Measurements from ENCODE around the gene MBP.

Gene MBP

DNA sequence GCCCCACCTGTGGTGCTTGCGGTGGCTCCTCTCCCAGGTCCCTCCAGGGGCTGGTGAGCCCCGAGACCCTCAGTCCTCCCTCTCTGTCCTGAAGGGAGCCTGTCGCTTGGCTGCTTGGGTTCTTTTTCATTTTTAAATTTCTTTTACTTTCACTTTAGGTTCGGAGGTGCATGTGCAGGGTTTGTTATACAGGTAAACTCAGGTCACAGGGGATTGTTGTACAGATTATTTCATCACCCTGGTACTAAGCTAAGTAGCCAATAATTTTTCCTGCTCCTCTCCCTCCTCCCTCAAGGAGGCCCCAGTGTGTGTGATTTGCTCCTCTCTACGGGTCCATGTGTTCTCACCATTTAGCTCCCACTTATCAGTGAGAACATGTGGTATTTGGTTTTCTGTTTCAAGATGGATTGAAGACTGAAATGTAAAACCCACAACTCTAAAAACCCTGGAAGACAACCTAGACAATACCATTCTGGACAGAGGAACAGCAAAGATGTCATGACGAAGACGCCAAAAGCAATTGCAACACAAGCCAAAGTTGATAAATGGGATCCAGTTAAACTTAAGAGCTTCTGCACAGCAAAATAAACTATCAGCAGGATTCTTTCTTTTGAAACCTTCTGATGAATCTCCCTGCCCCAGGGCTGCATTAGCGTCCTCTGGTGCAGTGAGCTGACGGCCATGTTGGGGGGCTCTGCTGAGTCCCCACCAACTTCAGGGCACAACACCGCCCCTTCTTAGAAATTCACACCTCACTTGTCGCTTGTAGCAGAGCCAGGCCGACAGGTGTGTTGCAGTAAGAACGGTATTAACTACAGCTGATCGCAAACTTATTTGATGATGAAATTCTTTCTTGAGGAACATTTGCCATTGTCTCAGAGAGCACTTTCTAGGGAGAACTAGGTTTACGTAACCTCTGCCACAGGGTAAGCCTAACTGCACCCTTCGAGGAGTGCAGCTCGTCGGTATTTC lies 174.9 kb downstream of the MBP start:
- H3K9ac ChIP-seq (ENCODE audit: low read length), result no peak overlapping the region
- H3K4me3 ChIP-seq (ENCODE audit: low read depth, low read length, poor library complexity, severe bottlenecking), result no peak overlapping the region
- H3K9me2 ChIP-seq (ENCODE audit: low read depth, low read length), result no peaks in the 10 kb centered on the region
- no peak overlapping the region for H2AFZ ChIP-seq (ENCODE audit: low read length)
- no peak for TF ChIP-seq EZH2 (IDR thresholded peaks at IDR 0.05; ENCODE audit: borderline replicate concordance, low read length)
- TF ChIP-seq, protein P1, sequence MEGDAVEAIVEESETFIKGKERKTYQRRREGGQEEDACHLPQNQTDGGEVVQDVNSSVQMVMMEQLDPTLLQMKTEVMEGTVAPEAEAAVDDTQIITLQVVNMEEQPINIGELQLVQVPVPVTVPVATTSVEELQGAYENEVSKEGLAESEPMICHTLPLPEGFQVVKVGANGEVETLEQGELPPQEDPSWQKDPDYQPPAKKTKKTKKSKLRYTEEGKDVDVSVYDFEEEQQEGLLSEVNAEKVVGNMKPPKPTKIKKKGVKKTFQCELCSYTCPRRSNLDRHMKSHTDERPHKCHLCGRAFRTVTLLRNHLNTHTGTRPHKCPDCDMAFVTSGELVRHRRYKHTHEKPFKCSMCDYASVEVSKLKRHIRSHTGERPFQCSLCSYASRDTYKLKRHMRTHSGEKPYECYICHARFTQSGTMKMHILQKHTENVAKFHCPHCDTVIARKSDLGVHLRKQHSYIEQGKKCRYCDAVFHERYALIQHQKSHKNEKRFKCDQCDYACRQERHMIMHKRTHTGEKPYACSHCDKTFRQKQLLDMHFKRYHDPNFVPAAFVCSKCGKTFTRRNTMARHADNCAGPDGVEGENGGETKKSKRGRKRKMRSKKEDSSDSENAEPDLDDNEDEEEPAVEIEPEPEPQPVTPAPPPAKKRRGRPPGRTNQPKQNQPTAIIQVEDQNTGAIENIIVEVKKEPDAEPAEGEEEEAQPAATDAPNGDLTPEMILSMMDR (IDR thresholded peaks at IDR 0.05; ENCODE audit: low read length), result no peak
- H3K4me2 ChIP-seq (ENCODE audit: low read length), result no peak overlapping the region; the same call in 1 of the 2 replicates
- no peaks in the 10 kb centered on the region for H3F3A ChIP-seq (ENCODE audit: insufficient read depth, low read length)
- no peak overlapping the region for H3K27ac ChIP-seq (ENCODE audit: low read depth, low read length, poor library complexity, severe bottlenecking)
- no peaks in the 10 kb centered on the region for H4K20me1 ChIP-seq (ENCODE audit: insufficient read depth, low read length)
- H3K4me1 ChIP-seq (ENCODE audit: insufficient read depth, low read length, severe bottlenecking), result peaks cover 7% of the 10 kb centered on the region
- H3K9me3 ChIP-seq (ENCODE audit: low read length), result no peaks in the 10 kb centered on the region
- no peaks in the 10 kb centered on the region for H3K27me3 ChIP-seq (ENCODE audit: insufficient read depth, low read length)
- H3K79me2 ChIP-seq (ENCODE audit: insufficient read depth, low read length), result no peaks in the 10 kb centered on the region
- H3K36me3 ChIP-seq (ENCODE audit: insufficient read depth, low read length), result peaks cover 54% of the 10 kb centered on the region

DNA sequence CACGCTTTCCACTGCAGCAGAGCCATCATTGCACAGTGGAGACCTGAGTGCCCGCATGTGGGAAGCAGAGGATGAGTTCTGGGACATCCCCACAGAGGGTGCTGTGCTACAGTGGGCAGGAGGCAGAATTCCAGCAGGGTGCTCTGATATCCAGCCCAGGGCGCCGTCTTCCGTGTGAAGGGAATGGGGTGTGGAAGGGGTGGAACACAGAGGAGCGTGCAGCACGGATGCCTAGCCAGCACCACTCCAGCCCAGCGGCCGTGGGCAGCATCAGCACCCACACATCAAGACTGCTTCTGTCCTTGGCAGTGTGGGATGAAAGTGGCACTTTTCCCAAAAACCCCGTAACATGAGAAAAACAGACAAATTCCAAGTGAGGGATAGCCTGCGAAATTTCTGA lies 175.9 kb downstream of the MBP start:
- Histone ChIP-seq H3K27me3 (ENCODE audit: insufficient read depth, low read length) (no peaks in the 10 kb centered on the region), H3K27ac (ENCODE audit: low read depth, low read length, poor library complexity, severe bottlenecking) (no peak overlapping the region), H3K4me2 (ENCODE audit: low read length) (no peak overlapping the region), H3K9ac (ENCODE audit: low read length) (no peak overlapping the region), H3K79me2 (ENCODE audit: insufficient read depth, low read length) (no peaks in the 10 kb centered on the region), H2AFZ (ENCODE audit: low read length) (no peak overlapping the region), H3F3A (ENCODE audit: insufficient read depth, low read length) (no peaks in the 10 kb centered on the region), H3K4me1 (ENCODE audit: insufficient read depth, low read length, severe bottlenecking) (peaks cover 7% of the 10 kb centered on the region), H3K36me3 (ENCODE audit: insufficient read depth, low read length) (peaks cover 54% of the 10 kb centered on the region), H4K20me1 (ENCODE audit: insufficient read depth, low read length) (no peaks in the 10 kb centered on the region), H3K9me3 (ENCODE audit: low read length) (no peaks in the 10 kb centered on the region), H3K4me3 (ENCODE audit: low read depth, low read length, poor library complexity, severe bottlenecking) (no peak overlapping the region), H3K9me2 (ENCODE audit: low read depth, low read length) (no peaks in the 10 kb centered on the region)
- no peak for TF ChIP-seq EZH2 (IDR thresholded peaks at IDR 0.05; ENCODE audit: borderline replicate concordance, low read length)
- TF ChIP-seq, protein P1 (IDR thresholded peaks at IDR 0.05; ENCODE audit: low read length), result no peak

DNA sequence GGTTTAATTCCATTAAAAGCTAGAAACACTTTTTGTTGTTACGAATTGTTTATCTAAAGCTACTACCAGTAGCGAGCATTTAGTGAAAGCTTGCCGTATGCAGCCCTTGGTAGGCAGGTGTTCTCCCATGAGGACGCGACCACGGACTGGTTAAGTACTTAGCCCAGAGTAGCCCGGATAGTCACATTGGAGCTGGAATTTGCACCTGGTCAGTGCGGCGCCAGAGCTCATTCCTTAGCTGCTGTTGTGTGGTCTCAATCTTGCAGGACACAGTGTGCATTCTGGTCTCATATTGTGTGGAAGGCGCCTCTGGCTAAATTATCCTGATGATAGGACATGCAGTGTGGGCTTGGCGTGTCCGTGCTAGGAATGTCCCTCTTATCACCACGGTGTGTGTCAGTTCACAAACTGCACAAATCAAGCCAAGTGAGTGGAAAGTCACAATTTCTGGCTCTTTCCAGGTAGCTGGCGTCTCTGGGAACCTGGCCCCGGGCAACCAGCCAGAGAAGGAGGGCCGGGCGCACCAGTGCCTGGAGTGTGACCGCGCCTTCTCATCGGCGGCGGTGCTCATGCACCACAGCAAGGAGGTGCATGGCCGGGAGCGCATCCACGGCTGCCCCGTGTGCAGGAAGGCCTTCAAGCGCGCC lies 176.9 kb downstream of the MBP start:
- Histone ChIP-seq H3K4me3 (ENCODE audit: low read depth, low read length, poor library complexity, severe bottlenecking) (no peak overlapping the region), H3K9ac (ENCODE audit: low read length) (no peak overlapping the region), H2AFZ (ENCODE audit: low read length) (no peak overlapping the region), H3K4me1 (ENCODE audit: insufficient read depth, low read length, severe bottlenecking) (peaks cover 7% of the 10 kb centered on the region), H3K4me2 (ENCODE audit: low read length) (no peak overlapping the region), H4K20me1 (ENCODE audit: insufficient read depth, low read length) (no peaks in the 10 kb centered on the region), H3K36me3 (ENCODE audit: insufficient read depth, low read length) (peaks cover 48% of the 10 kb centered on the region; the same call in 1 of the 2 replicates), H3F3A (ENCODE audit: insufficient read depth, low read length) (no peaks in the 10 kb centered on the region), H3K9me2 (ENCODE audit: low read depth, low read length) (no peaks in the 10 kb centered on the region), H3K27ac (ENCODE audit: low read depth, low read length, poor library complexity, severe bottlenecking) (no peak overlapping the region), H3K79me2 (ENCODE audit: insufficient read depth, low read length) (no peaks in the 10 kb centered on the region), H3K9me3 (ENCODE audit: low read length) (no peaks in the 10 kb centered on the region), H3K27me3 (ENCODE audit: insufficient read depth, low read length) (no peaks in the 10 kb centered on the region)
- no peak for TF ChIP-seq EZH2 (IDR thresholded peaks at IDR 0.05; ENCODE audit: borderline replicate concordance, low read length)
- TF ChIP-seq, protein P1 (IDR thresholded peaks at IDR 0.05; ENCODE audit: low read length), result no peak
